GM20000 (cell line): ENCODE results near the gene HAUS8.
A peak's percentile ranks its signal among the peaks of the same experiment; 100 is the strongest.

Source experiments
- DNase-seq: peaks from one replicate; pipeline ENCODE4 v3.0.0; 2012; ENCODE audit warnings: low spot score
- CTCF ChIP-seq: IDR thresholded peaks from 2 replicates; pipeline ENCODE4 v1.5.1; 2012; ENCODE audit warnings: mild to moderate bottlenecking, control low read depth; ENCODE audit errors: extremely low read depth, missing control alignments

HAUS8 gene

GRCh38 chr19:17075035-17075863 lies at the start of gene HAUS8, which contains the start of gene MYO9B:
Gene HAUS8, minus strand, starts transcription at chr19:17075452. Its CDS starts 30 bp downstream, at chr19:17075422.
Gene MYO9B, plus strand, starts transcription at chr19:17075777. Its CDS starts 25,941 bp downstream, at chr19:17101718.
- DNase-seq = peak; percentile 98
- TF ChIP-seq CTCF = no peak

- DNase-seq = no peak
- no peak for TF ChIP-seq CTCF
Observed at GRCh38 chr19:17124025-17124424, 48.8 kb upstream of the HAUS8 start.

- no peak for DNase-seq
- no peak for TF ChIP-seq CTCF
Observed at GRCh38 chr19:17123041-17123440, 47.8 kb upstream of the HAUS8 start.

GRCh38 chr19:17121736-17122293 lies 46.6 kb upstream of the HAUS8 start:
- DNase-seq = peak; percentile 38
- TF ChIP-seq CTCF = no peak

GRCh38 chr19:17118957-17119356 lies 43.7 kb upstream of the HAUS8 start:
- TF ChIP-seq CTCF = no peak
- DNase-seq = no peak

- TF ChIP-seq CTCF = no peak
- no peak for DNase-seq
Observed at GRCh38 chr19:17116996-17117702, 41.9 kb upstream of the HAUS8 start.

GRCh38 chr19:17114414-17114831 lies 39.2 kb upstream of the HAUS8 start:
- no peak for TF ChIP-seq CTCF
- no peak for DNase-seq
